HG02885 (cell line): ENCODE measurements around the gene PTPRN2.
"Not testable (repeated sequence)": the region's sequence is repeated elsewhere in the genome, so short reads cannot be mapped to it uniquely, and the experiment has no call there.

ENCODE experiments used
- ATAC-seq: cut with Tn5 transposase; IDR thresholded peaks from one replicate; pipeline ENCODE4 v1.9.1; 2021; ENCODE audit warnings: mild to moderate bottlenecking; ENCODE audit not compliant: unreplicated experiment, poor library complexity

PTPRN2 gene

DNA sequence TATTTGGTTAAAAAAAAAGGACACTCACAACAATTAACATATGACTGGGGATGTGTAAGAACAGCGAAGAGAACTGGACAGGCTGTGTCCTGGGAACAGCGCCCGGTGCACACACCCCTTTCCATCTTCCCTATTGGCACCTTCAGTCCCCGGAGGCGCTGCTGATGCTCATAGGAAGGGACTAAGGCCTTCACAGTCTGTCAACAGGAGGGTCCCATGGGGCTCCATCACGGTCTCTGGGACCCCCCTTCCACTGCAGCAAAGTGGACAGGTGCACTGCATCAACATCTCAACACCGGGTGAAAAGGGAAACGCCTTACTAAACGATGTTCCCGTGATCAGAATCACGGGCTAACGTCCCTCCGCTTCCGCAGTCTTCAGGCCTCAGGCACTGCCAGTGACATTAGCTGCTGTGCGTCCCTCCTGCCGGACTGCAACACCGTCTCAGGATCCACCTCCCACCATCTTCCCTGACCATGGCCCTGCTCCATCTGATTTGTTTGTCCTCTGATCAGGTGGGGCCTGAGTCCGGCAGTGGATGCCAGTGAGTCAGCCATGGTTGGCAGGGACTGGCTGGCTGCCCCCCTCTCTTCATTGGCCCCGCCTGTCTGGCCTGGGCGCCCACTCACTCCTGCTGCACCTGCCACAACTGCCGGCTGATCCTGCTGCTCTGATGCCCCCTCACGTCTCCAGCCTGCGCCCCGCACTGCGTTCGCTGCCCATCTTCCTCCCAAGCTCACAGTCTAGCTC lies 636.1 kb downstream of the PTPRN2 start:
- no peak for ATAC-seq

DNA sequence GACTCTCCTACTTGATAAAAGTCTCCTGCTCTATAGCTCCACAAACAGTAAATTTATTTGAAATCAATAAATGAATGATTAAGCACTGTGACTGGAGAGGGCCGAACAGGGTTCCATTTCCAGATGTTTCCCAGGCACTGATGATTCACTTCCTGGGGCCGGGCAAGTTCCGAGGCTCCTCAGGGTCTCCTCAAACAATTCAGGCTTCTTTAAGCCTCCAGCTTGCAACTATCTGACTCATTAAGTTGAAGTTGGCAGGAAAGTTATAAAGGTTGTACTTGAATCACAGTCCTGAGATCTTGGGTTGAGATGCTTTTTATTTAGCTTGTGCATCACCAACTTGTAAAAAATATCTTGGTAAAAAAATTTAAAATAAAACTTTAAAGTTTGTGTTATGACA lies 637.9 kb downstream of the PTPRN2 start:
- ATAC-seq = no peak

DNA sequence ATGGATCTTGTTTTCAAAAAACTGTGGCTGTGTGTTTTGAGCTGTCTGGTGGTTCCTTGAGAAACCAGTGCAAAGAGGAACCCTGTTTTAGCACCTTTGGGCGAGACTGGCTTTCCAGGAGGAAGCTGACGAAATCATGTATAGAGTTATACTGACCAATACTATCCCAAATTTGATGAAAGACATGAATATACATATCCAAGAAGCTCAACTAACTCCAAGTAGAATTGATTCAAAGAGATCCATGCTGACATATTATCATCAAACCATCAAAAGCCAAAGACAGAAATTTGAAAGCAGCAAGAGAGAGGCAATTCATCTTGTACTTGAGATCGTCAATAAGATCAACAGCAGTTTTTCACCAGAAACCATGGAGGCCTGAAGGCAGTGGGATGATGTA lies 640.1 kb downstream of the PTPRN2 start:
- ATAC-seq = no peak

DNA sequence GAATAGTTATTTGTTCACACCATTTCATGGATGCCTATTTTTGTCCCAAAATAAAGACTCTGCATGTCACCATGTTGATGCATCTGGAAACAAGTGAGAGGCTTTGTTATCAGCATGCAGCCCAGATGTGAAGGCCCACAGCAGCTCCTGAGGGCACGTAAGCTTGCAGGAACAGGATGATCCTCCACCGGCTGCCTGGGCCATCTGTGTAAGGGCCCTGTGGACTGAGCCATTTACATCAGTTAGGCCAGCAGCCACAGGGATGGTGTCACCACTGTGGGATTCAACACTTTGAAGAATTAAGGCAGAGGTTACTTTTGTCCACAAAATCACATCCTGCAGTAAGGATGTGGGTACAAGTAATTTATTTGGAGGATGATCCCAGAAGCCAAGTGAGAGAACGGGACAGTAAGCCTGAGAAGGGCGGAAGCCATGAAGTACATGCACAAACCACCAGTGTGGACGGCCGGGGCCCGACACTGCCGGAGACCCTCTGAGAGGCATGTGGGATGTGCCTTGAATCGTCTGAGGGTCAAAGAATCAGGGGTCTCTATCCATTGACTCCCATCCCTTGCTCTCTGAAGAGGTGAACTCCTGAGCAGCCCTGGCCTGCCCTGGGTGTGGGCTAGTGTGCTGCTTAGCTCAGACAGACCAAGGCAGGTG lies 641.1 kb downstream of the PTPRN2 start:
- no peak for ATAC-seq

DNA sequence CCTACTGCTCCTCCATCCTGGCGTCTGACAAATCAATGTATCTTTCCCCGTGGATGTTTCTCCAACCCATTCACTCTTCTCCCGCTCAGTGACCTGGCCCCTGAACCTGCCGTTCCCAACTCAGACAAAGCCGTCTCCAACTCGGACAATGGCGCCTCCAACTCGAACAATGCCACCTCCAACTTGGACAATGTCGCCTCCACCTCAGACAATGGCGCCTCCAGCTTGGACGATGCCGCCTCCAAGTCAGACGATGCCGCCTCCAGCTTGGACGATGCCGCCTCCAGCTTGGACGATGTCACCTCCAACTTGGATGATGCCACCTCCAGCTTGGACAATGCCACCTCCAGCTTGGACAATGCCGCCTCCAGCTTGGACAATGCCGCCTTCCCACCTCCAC lies 642.2 kb downstream of the PTPRN2 start:
- no peak for ATAC-seq

DNA sequence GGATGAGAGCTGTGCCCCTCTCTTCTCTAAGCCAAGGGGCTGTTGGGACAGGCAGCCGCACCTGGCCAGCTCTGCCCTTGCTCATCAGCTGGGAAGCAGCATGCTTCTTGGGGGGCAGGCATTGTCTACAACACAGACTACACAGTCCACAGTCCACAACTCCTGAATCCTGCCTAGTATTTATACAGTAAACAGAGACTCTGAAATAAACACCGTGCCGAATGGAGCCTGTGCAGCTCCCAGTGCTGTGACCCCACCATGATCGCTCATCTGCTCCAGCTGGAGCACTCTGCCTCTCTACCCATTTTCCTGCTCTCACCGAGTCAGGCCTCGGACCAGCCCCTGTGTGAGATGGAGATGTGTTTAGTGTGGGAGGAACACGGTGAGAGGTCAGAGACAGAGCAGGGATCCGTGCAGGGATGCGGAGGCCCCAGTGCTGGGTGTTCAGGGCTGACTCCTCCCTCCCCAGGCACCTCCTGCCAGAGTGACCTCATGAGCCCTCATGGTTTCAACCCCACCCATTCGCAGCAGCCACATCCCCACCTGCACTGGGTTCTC lies 642.8 kb downstream of the PTPRN2 start:
- ATAC-seq = no peak

DNA sequence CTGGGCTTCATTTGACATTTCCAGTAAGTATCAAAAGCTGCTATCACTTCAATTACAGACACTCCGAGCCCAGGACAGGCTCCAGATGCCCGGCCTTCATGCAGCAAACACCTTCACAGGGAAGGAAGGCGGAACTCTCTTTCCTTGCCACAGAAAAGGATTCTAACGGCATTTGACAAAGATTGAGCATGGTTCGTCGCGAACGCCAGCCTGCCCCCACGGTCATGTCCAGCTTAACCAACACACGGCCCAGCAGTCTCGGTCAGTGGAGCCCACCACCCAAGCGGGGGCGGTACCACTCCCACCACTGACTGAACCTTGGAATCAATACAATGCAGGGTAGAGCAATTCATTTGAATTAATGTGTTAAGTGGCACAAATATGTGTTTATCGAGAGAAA lies 643.6 kb downstream of the PTPRN2 start:
- ATAC-seq = no peak

DNA sequence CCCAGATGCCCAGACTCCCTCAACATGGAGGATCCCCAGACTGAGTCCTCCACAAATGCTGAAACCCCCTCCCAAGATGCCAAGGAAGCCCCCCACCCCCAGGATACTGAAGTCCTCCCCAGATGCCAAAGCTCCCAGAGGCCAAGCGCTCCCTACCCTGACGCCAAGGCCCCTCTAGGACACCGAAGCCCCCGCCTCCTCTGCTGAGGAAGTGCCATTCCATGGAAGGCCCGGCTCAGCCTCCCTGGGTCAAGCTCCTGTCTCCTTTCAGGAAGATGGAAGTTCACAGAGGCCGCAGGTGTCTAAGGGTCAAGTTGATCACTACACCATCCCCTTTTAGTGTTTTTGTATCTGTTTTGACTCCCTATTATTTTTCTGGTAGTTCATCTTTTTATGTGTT lies 644.1 kb downstream of the PTPRN2 start:
- no peak for ATAC-seq

DNA sequence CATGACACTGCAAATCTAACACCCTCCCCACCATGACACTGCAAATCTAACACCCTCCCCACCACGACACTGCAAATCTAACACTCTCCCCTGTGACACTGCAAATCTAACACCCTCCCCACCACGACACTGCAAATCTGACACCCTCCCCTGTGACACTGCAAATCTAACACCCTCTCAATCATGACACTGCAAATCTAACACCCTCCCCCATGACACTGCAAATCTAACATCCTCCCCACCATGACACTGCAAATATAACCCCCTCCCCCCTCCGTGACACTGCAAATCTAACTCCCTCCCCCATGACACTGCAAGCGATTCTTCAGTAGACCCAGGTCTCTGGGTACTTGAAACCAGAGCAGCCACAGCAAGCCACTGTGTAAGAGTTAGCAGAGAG lies 646.4 kb downstream of the PTPRN2 start:
- no peak for ATAC-seq

DNA sequence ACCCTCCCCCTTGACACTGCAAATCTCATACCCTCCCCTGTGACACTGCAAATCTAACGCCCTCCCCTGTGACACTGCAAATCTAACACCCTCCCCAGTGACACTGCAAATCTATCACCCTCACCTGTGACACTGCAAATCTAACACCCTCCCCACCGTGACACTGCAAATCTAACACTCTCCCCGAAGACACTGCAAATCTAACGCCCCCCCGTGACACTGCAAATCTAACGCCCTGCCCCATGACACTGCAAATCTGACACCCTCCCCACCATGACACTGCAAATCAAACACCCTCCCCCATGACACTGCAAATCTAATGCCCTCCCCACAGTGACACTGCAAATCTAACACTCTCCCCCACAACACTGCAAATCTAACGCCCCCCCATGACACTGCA lies 647.1 kb downstream of the PTPRN2 start:
- no peak for ATAC-seq

DNA sequence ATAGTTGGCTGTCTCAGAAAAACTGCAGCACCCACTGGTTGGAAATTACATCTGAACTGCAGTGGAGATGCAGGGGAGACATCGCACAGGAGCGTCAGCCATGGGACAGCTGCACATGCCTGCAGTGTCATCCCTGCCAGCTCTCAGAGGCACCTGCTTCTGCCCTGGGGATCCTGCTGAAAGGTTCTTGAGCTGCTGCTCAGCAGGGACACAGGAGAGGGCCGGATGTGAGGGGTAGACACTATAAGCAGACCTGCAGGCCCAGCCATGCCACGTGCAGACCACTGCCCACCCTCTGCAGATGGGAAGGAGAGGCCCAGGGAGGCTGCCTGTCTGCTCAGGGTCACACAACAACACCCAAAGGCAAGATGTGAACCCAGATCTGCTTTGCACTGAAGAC lies 649.4 kb downstream of the PTPRN2 start:
- no peak for ATAC-seq

DNA sequence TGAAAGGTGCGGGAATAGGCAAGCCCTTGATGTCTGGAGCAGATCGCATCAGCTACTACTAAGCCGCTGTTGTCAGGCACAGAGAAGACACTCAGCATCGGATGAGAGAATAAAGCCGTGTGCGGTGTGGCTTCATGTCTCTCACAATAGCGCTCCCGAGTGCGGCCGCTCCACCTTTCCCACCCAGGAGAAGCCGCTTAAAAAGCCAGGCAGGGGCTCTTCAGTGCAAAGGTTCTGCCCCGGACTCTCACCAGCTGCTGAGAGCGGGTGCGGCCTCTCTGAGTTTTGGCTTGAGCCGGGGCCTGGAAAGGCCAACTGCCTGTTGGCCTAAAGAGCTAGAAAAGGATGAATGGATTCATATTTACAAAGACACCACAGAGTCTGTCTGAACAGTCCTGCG lies 650.2 kb downstream of the PTPRN2 start:
- ATAC-seq = no peak

DNA sequence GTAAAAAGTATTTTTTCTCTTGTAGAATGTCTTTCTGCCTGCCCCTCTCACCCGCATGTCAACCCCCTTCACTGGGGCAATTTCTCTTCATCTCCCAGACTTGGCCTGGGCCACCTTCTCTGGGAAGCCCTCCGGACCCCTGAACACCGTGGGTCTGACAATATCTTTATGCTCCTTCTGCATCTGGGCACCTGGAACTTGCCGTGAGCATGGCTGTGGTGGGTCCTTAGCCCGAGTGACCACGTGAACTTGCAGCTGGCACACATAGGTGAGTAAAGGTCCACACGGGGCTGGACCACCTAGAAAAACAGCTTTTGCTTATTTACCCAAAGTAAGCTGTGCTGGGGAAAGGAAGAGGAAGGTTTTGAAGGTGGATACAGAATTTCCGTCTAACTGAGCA lies 650.6 kb downstream of the PTPRN2 start:
- no peak for ATAC-seq

DNA sequence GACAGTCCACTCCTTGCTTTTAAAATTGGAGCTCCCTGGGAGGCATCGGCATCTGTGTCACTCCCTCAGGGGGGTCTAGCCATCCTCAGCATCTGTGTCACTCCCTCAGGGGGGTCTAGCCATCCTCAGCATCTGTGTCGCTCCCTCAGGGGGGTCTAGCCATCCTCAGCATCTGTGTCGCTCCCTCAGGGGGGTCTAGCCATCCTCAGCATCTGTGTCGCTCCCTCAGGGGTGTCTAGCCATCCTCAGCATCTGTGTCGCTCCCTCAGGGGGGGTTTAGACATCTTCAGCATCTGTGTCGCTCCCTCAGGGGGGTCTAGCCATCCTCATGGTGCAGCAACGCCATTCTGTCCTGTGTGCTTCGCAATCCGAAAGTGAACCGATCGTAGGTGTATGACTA lies 651.9 kb downstream of the PTPRN2 start:
- ATAC-seq = not testable (repeated sequence)

DNA sequence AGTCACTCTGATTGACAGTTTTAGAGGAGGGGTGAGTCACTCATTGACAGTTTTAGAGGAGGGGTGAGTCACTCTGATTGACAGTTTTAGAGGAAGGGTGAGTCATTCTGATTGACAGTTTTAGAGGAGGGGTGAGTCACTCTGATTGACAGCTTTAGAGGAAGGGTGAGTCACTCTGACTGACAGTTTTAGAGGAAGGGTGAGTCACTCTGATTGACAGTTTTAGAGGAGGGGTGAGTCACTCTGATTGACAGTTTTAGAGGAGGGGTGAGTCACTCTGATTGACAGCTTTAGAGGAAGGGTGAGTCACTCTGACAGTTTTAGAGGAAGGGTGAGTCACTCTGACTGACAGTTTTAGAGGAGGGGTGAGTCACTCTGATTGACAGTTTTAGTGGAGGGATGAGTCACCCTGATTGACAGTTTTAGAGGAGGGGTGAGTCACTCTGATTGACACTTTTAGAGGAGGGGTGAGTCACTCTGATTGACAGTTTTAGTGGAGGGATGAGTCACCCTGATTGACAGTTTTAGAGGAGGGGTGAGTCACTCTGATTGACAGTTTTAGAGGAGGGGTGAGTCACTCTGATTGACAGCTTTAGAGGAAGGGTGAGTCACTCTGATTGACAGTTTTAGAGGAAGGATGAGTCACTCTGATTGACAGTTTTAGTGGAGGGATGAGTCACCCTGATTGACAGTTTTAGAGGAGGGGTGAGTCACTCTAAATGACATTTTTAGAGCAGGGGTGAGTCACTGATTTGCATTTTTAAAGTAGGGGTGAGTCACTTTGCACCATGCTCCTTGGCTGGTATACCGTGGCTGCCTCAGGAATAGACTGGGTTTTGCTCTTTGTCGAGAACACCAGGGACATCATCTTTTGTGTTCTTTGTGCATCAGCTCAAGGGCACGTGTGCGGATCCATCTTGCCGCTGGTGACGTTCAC lies 654.1 kb downstream of the PTPRN2 start:
- ATAC-seq = not testable (repeated sequence)

DNA sequence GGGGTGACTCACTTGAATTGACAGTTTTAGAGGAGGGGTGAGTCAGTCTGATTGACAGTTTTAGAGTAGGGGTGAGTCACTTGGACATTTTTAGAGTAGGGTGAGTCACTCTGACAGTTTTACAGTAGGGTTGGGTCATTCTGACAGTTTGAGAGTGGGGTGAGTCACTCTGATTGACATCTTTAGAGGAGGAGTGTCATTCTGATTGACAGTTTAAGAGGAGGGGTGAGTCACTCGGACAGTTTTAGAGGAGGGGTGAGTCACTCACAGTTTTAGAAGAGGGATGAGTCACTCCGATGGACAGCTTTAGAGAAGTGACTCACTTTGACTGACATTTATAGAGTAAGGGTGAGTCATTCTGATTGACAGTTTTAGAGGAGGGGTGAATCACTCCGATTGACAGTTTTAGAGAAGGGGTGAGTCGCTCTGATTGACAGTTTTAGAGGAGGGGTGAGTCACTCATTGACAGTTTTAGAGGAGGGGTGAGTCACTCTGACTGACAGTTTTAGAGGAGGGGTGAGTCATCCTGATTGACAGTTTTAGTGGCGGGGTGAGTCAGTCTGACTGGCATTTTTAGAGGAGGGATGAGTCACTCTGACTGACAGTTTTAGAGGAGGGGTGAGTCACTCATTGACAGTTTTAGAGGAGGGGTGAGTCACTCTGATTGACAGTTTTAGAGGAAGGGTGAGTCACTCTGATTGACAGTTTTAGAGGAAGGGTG lies 655.0 kb downstream of the PTPRN2 start:
- ATAC-seq = no peak

DNA sequence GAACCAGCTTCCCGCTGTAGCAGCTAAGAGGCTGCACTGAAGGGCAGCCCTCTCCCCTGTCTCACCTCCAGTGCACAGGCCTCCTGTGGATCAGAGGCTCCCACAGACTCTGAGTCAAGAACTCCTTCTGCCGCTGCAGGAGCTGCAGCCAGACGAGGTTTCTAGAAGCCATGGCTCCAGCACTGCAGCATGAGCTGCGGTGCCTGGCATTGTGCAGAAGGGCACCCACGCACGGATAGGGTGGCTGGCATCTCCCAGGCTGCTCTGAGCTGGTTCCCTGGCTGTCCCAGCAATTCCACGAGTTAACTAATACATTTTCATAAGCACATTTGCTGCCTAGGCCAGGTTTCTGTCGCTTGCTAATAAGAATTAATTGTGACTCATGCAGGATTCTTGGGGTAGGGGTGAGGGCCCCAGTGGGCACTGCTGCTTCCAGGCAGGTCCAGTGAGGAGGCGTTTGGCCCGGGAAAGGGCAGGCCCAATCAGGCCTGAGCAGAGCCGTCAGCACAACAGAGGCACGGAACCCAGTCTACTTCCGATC lies 656.6 kb downstream of the PTPRN2 start:
- ATAC-seq = no peak

DNA sequence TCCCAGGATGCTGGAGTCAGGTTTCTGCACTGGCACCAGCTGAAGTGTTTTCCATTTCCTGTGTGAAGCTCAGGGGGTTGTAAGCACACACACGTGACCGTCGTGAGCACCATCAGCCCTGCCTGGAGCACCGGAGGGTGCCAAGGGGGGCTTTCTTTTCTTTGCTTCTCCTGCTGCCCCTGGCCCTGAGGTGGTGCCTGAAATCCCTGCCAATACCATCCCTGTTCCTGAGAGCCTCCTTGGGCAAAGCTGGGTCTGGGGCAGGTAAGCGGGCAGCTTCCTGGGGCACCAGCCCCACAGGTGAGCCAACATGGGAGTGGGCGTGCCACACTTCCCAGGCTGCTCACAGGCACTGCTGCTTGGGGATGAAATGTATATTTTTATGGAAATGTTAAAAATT lies 657.2 kb downstream of the PTPRN2 start:
- no peak for ATAC-seq

DNA sequence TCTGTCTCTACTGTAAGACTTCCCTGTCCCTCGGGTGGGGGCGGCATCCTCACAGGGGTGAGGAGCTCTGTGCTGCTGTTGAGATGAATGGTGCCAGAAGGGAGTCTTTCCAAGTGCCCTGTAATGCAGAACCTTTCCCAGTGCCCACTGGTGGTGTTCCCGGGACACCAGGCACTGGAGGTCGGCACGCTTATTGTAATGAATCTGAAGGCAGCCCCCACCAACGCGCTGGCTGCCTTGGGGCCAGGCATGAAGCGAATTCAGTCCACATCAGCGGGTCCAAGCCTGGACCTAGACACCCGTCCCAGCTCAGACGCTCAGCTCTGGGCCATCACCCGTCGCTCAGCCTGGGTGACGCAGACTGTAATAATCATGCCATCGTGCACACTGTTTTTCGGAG lies 658.0 kb downstream of the PTPRN2 start:
- ATAC-seq = no peak
